ENCODE measurements around the gene CCR5. TPM values are rescaled to one million over a fixed set of nuclear protein-coding genes. Genes with fewer than 3 reads are reported as not detected.

Gene CCR5
- total RNA-seq, 2 donors from 2014 or later: 0.57 to 1.9 TPM

- H3K27ac ChIP-seq: no peak overlapping the region
- no peak for TF ChIP-seq CTCF (IDR thresholded peaks at IDR 0.05)
- H3K36me3 ChIP-seq: no peaks in the 10 kb centered on the region
- H3K4me1 ChIP-seq: peaks cover 3% of the 10 kb centered on the region
- no peak overlapping the region for H3K4me3 ChIP-seq
- H3K9me3 ChIP-seq: no peaks in the 10 kb centered on the region
- H3K27me3 ChIP-seq: no peaks in the 10 kb centered on the region
- intact Hi-C loops (cut with DNase I): no loop called here
- no peak for DNase-seq
- no peak overlapping the region for H3K9ac ChIP-seq (ENCODE audit: low read depth in 2 of 2, low read length in 2 of 2)
These were observed 39.9 kb downstream of the CCR5 start for GRCh38 chr3:46410669-46411068.

GRCh38 chr3:46411271-46411670 is 40.5 kb downstream of the CCR5 start:
- H3K9me3 ChIP-seq: no peaks in the 10 kb centered on the region
- no peak overlapping the region for H3K27ac ChIP-seq
- no peaks in the 10 kb centered on the region for H3K27me3 ChIP-seq
- no peaks in the 10 kb centered on the region for H3K36me3 ChIP-seq
- intact Hi-C loops (cut with DNase I): no loop called here
- no peak overlapping the region for H3K4me3 ChIP-seq
- H3K4me1 ChIP-seq: peaks cover 3% of the 10 kb centered on the region
- no peak for TF ChIP-seq CTCF (IDR thresholded peaks at IDR 0.05)
- DNase-seq: no peak
- H3K9ac ChIP-seq (ENCODE audit: low read depth in 2 of 2, low read length in 2 of 2): no peak overlapping the region

GRCh38 chr3:46412786-46413298 is 42.1 kb downstream of the CCR5 start:
- intact Hi-C loops (cut with DNase I): no loop called here
- no peak overlapping the region for H3K27ac ChIP-seq
- H3K9ac ChIP-seq (ENCODE audit: low read depth in 2 of 2, low read length in 2 of 2): no peak overlapping the region
- H3K36me3 ChIP-seq: no peaks in the 10 kb centered on the region
- no peak for DNase-seq
- no peaks in the 10 kb centered on the region for H3K4me1 ChIP-seq
- H3K4me3 ChIP-seq: no peak overlapping the region
- no peaks in the 10 kb centered on the region for H3K27me3 ChIP-seq
- no peak for TF ChIP-seq CTCF (IDR thresholded peaks at IDR 0.05)
- no peaks in the 10 kb centered on the region for H3K9me3 ChIP-seq

DNA sequence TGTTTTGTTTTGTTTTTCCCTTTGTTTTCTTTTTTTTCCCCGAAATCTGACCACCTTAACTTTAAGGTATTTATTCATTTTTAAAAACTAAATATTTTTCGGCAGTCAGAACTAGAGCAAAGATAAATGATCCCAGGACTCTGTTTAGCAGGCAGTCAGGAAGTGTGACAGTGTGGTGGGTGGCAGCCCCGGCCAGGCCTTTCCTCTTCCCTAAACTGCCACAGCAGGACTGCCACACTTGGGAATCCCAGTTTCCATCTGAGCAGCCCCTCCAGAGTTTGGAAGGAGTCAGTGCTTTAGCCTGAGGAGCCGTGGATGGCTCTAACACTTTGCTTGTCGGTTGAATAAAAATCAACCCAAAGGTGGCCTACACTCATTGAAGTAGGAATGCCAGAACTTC is 43.2 kb downstream of the CCR5 start:
- Histone ChIP-seq H3K4me1 (no peaks in the 10 kb centered on the region), H3K36me3 (no peaks in the 10 kb centered on the region), H3K27ac (no peak overlapping the region), H3K9ac (ENCODE audit: low read depth in 2 of 2, low read length in 2 of 2) (no peak overlapping the region), H3K9me3 (no peaks in the 10 kb centered on the region), H3K27me3 (no peaks in the 10 kb centered on the region), H3K4me3 (no peak overlapping the region)
- no peak for TF ChIP-seq CTCF (IDR thresholded peaks at IDR 0.05)
- intact Hi-C loops (cut with DNase I): no loop called here
- DNase-seq: no peak

DNA sequence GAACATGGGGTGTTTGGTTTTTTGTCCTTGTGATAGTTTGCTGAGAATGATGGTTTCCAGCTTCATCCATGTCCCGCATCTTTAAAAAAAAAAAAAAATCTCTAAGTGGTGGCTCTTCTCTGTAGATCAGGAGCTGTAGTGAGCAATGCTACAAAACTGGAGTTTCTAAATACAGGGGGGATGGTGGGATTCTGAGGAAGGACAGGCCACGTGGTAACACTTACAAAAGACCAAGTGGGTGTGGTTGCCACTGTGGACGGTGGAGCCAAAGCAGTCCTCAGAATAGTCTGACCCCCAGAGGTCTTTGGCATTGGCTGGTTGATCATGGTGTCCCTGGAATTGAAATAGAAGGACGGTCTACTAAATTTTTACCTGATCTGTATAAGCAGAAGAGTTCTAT is 44.0 kb downstream of the CCR5 start:
- no peaks in the 10 kb centered on the region for H3K4me1 ChIP-seq
- no peaks in the 10 kb centered on the region for H3K36me3 ChIP-seq
- H3K9me3 ChIP-seq: no peaks in the 10 kb centered on the region
- H3K27me3 ChIP-seq: no peaks in the 10 kb centered on the region
- H3K27ac ChIP-seq: no peak overlapping the region
- H3K9ac ChIP-seq (ENCODE audit: low read depth in 2 of 2, low read length in 2 of 2): no peak overlapping the region
- intact Hi-C loops (cut with DNase I): no loop called here
- H3K4me3 ChIP-seq: no peak overlapping the region
- DNase-seq: no peak
- TF ChIP-seq CTCF (IDR thresholded peaks at IDR 0.05): no peak
